Ascending aorta (tissue), 1 donor: ENCODE data around the gene ZNF324B. TPM values are rescaled to one million over a fixed set of nuclear protein-coding genes. Genes with fewer than 3 reads are reported as not detected.

ENCODE experiments used
- total RNA-seq: library from RNA; depleted of rRNA; stranded (reverse); fragments of >200 nt; gene quantifications from one replicate; pipeline ENCODE4 v1.1.0, GENCODE V29; 2016

ZNF324B gene
- total RNA-seq, 1 donor from 2014 or later: 2.2 TPM

Other genes starting within 250 kb of the ZNF324B start
- 3.9 TPM for gene ZNF544, start 222.7 kb upstream of the ZNF324B start, total RNA-seq
- gene ZNF8, start 172.7 kb upstream of the ZNF324B start, total RNA-seq: 6.0 TPM
- gene ERVK3-1, start 146.2 kb upstream of the ZNF324B start, total RNA-seq: 35.0 TPM
- 1.9 TPM for gene ZSCAN22, start 124.6 kb upstream of the ZNF324B start, total RNA-seq
- 0.32 TPM for gene A1BG, start 98.1 kb upstream of the ZNF324B start, total RNA-seq
- not detected for gene ZNF497, start 88.9 kb upstream of the ZNF324B start, total RNA-seq
- not detected for gene ZNF837, start 70.6 kb upstream of the ZNF324B start, total RNA-seq
- gene RPS5, start 64.4 kb upstream of the ZNF324B start, total RNA-seq: 1,483 TPM
- not detected for gene RNF225, start 56.0 kb upstream of the ZNF324B start, total RNA-seq
- gene ZNF584, start 43.0 kb upstream of the ZNF324B start, total RNA-seq: 17.9 TPM
- gene ZNF132, start 11.5 kb upstream of the ZNF324B start, total RNA-seq: 5.2 TPM
- 2.1 TPM for gene ZNF324, start 15.5 kb downstream of the ZNF324B start, total RNA-seq
- gene ZNF446, start 24.7 kb downstream of the ZNF324B start, total RNA-seq: 42.7 TPM
- not detected for gene SLC27A5, start 60.4 kb downstream of the ZNF324B start, total RNA-seq
- 46.5 TPM for gene ZBTB45, start 68.2 kb downstream of the ZNF324B start, total RNA-seq
- 222 TPM for gene TRIM28, start 92.4 kb downstream of the ZNF324B start, total RNA-seq
- gene CHMP2A, start 103.5 kb downstream of the ZNF324B start, total RNA-seq: 154 TPM
- gene UBE2M, start 107.0 kb downstream of the ZNF324B start, total RNA-seq: 14.8 TPM
- 77.1 TPM for gene MZF1, start 121.7 kb downstream of the ZNF324B start, total RNA-seq